ENCODE results near the gene DMAC2.
"Not testable (repeated sequence)": the region's sequence is repeated elsewhere in the genome, so short reads cannot be mapped to it uniquely, and the experiment has no call there.

DNA sequence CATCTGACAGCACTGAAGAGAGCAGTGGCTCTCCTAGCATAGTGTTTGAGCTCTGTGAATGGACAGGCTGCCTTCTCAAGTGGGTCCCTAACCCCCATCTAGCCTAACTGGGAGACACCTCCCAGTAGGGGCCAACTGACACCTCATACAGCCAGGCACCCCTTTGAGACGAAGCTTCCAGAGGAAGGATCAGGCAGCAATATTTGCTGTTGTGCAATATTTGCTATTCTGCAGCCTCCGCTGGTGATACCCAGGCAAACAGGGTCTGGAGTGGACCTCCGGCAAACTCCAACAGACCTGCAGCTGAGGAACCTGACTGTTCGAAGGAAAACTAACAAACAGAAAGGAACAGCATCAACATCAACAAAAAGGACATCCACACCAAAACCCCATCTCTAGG, 47.2 kb upstream of the DMAC2 start:
- TF ChIP-seq, protein P1, sequence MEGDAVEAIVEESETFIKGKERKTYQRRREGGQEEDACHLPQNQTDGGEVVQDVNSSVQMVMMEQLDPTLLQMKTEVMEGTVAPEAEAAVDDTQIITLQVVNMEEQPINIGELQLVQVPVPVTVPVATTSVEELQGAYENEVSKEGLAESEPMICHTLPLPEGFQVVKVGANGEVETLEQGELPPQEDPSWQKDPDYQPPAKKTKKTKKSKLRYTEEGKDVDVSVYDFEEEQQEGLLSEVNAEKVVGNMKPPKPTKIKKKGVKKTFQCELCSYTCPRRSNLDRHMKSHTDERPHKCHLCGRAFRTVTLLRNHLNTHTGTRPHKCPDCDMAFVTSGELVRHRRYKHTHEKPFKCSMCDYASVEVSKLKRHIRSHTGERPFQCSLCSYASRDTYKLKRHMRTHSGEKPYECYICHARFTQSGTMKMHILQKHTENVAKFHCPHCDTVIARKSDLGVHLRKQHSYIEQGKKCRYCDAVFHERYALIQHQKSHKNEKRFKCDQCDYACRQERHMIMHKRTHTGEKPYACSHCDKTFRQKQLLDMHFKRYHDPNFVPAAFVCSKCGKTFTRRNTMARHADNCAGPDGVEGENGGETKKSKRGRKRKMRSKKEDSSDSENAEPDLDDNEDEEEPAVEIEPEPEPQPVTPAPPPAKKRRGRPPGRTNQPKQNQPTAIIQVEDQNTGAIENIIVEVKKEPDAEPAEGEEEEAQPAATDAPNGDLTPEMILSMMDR (IDR thresholded peaks at IDR 0.05), result not testable (repeated sequence)
- not testable (repeated sequence) for TF ChIP-seq POLR2A (IDR thresholded peaks at IDR 0.05)

Measured in right lobe of liver (tissue), 4 donors.